IPS-15b (cell line): ENCODE data around the gene EXOSC6.
"Not testable (repeated sequence)": the region's sequence is repeated elsewhere in the genome, so short reads cannot be mapped to it uniquely, and the experiment has no call there.

Experiments used
- H3K27me3 ChIP-seq: one replicate; pipeline ENCODE4 v1.6.1; 2013; ENCODE audit warnings: low read length; ENCODE audit not compliant: control insufficient read depth, insufficient read depth
- H3K36me3 ChIP-seq: one replicate; pipeline ENCODE4 v1.6.1; 2013; ENCODE audit warnings: low read length; ENCODE audit not compliant: control insufficient read depth, insufficient read depth
- H3K4me1 ChIP-seq: one replicate; pipeline ENCODE4 v1.6.1; 2013; ENCODE audit warnings: mild to moderate bottlenecking, low read length; ENCODE audit not compliant: control insufficient read depth, insufficient read depth
- H3K4me3 ChIP-seq: one replicate; pipeline ENCODE4 v1.5.1; 2013; ENCODE audit warnings: low read depth, low read length
- H3K9ac ChIP-seq: one replicate; pipeline ENCODE4 v1.6.1; 2013; ENCODE audit warnings: low read depth, mild to moderate bottlenecking, low read length
- H3K9me3 ChIP-seq: one replicate; pipeline ENCODE4 v1.6.1; 2013; ENCODE audit warnings: mild to moderate bottlenecking, low read length; ENCODE audit not compliant: control insufficient read depth, insufficient read depth

EXOSC6 gene

DNA sequence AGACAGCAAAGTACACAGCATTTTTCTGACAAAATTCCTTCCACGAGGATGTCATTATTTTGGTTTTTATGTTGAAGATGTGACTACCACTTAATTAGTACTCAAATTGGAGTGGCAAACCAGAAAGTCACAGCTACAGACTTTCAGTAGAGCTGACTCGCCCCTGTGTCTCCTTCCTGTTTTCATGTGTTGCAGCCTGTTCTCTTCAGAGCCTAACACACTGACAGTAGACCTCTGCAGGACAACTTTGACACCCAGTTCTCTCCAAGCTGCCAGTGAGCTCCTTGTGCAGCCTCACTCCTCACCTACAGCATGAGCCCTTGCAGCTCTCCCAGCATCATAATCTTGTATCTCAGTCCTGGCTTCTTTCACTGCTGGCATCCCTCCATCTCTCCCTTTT lies 29.2 kb downstream of the EXOSC6 start:
- not testable (repeated sequence) for H3K27me3 ChIP-seq, H3K36me3 ChIP-seq, H3K9me3 ChIP-seq, H3K4me1 ChIP-seq, H3K9ac ChIP-seq, H3K4me3 ChIP-seq

DNA sequence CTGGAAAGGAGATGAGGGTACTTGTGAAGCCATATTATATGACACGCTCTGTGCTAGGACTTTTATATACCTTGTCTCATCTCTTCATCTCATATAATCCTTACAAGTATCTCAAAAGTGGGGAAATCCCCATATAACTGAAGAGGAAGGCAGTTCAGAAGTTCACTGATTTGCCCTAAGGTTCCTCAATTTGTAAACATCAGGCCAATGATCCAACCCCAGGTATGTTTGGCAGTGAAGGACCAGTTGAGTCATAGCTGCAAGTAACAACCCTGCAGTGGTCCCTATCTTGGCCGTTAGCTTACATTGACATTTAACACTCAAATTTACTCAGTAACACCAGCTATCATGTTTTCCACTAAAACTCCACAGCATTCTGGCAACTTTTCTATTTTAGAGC lies 33.2 kb downstream of the EXOSC6 start:
- H3K9ac ChIP-seq, H3K4me1 ChIP-seq, H3K4me3 ChIP-seq, H3K9me3 ChIP-seq, H3K27me3 ChIP-seq, H3K36me3 ChIP-seq: not testable (repeated sequence)

DNA sequence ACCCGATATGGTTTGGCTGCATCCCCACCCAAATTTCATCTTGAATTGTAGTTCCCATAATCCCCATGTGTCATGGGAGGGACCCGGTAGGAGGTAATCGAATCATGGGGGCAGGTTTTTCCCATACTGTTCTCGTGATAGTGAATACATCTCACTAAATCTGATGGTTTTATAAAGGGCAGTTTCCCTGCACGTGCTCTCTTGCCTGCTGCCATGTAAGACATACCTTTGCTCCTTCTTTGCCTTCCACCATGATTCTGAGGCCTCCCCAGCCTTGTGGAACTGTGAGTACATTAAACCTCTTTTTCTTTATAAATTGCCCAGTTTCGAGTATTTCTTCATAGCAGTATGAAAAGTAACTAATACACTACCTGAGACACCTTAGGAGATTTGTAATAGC lies 45.4 kb downstream of the EXOSC6 start:
- not testable (repeated sequence) for H3K9me3 ChIP-seq, H3K4me3 ChIP-seq, H3K9ac ChIP-seq, H3K27me3 ChIP-seq, H3K4me1 ChIP-seq, H3K36me3 ChIP-seq

DNA sequence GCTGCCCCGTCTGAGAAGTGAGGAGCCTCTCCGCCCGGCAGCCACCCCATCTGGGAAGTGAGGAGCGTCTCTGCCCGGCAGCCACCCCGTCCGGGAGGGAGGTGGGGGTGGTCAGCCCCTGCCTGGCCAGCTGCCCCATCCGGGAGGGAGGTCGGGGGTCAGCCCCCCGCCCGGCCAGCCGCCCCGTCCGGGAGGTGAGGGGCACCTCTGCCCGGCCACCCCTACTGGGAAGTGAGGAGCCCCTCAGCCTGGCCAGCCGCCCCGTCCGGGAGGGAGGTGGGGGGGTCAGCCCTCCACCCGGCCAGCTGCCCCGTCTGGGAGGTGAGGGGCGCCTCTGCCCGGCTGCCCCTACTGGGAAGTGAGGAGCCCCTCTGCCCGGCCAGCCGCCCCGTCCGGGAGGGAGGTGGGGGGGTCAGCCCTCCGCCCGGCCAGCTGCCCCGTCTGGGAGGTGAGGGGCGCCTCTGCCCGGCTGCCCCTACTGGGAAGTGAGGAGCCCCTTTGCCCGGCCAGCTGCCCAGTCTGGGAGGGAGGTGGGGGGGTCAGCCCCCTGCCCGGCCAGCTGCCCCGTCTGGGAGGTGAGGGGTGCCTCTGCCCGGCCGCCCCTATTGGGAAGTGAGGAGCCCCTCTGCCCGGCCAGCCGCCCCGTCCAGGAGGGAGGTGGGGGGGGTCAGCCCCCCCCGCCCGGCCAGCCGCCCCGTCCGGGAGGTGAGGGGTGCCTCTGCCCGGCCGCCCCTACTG lies 46.9 kb downstream of the EXOSC6 start:
- not testable (repeated sequence) for H3K27me3 ChIP-seq, H3K4me3 ChIP-seq, H3K9me3 ChIP-seq

DNA sequence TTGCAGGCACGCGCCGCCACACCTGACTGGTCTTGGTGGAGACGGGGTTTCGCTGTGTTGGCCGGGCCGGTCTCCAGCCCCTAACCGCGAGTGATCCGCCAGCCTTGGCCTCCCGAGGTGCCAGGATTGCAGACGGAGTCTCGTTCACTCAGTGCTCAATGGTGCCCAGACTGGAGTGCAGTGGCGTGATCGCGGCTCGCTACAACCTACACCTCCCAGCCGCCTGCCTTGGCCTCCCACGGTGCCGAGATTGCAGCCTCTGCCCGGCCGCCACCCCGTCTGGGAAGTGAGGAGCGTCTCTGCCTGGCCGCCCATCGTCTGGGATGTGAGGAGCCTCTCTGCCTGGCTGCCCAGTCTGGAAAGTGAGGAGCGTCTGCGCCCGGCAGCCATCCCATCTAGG lies 47.7 kb downstream of the EXOSC6 start:
- not testable (repeated sequence) for H3K9ac ChIP-seq, H3K9me3 ChIP-seq

More for the DNA sequence above, 46.9 kb downstream of the EXOSC6 start:
- not testable (repeated sequence) for H3K36me3 ChIP-seq, H3K4me1 ChIP-seq, H3K9ac ChIP-seq

DNA sequence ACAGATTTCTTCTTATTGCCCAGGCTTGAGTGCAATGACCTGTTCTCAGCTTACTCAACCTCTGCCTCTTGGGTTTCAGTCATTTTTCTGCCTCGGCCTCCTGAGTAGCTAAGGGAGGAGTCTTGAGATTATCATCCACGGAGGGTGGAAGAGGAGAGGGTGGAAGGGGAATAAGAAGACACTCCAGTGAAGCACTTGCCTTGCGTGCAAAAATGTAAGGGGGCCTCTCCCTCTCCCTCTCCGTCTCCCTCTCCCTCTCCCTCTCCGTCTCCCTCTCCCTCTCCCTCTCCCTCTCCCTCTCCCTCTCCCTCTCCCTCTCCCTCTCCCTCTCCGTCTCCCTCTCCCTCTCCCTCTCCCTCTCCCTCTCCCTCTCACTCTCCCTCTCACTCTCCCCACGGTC lies 48.2 kb downstream of the EXOSC6 start:
- not testable (repeated sequence) for H3K4me1 ChIP-seq, H3K9me3 ChIP-seq, H3K27me3 ChIP-seq, H3K9ac ChIP-seq, H3K36me3 ChIP-seq, H3K4me3 ChIP-seq

More for the DNA sequence above, 47.7 kb downstream of the EXOSC6 start:
- not testable (repeated sequence) for H3K36me3 ChIP-seq, H3K27me3 ChIP-seq, H3K4me1 ChIP-seq, H3K4me3 ChIP-seq

DNA sequence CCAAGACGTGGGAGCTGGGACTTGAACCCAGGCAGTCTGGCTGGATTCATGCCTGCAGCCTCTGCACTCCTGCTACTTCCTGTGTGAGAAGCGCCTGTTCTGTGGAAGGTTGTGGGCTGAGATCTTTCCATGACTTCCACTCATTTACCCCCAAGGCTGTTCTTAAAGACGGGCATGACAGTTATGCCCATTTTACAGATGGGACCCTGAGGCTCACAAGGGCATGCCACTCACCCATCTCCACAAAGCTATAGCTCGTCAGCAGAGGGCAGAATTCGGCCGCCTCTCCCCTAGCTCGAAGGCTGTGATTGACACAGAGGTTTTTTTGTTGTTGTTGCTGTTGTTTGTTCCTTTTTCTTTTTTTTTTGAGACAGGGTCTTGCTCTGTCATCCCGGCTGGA lies 51.7 kb downstream of the EXOSC6 start:
- not testable (repeated sequence) for H3K4me3 ChIP-seq, H3K4me1 ChIP-seq, H3K36me3 ChIP-seq, H3K9ac ChIP-seq, H3K27me3 ChIP-seq, H3K9me3 ChIP-seq

DNA sequence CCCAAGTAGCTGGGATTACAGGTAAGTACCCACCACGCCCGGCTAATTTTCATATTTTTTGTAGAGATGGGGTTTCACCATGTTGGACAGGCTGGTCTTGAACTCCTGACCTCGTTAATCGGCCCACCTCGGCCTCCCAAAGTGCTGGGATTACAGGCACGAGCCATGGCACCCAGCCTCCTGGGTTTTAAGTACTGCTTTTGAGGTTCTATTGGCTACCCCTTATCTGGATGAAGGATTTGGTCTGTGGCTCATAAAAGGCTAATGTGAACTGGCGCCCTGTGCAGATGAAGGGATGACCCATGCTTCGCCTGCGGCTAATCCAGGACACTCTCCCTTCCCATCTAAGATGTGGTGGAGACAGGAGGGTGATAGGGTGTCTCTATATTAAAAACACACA lies 52.6 kb downstream of the EXOSC6 start:
- not testable (repeated sequence) for H3K4me1 ChIP-seq, H3K9ac ChIP-seq, H3K36me3 ChIP-seq, H3K27me3 ChIP-seq, H3K9me3 ChIP-seq, H3K4me3 ChIP-seq

DNA sequence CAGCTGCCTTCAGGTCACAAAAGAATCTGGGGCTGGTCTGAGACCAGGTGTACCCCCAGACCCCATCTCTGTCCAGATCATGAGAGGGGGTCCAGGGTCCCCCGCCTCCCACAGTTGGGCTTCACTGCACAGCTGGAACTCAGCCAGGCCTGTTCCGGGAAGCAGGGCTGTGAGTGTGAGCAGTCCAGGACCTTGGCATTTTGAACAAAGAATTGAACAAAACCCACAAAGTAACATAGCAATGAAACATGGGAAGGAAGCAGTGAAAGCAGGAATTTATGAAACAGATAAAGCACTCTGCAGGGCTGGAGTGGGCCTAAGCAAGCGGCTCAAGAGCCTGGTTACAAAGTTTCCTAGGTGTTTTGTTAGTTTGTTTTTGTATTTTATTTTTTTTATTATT lies 53.1 kb downstream of the EXOSC6 start:
- not testable (repeated sequence) for H3K9me3 ChIP-seq, H3K4me1 ChIP-seq, H3K9ac ChIP-seq, H3K36me3 ChIP-seq, H3K4me3 ChIP-seq, H3K27me3 ChIP-seq

DNA sequence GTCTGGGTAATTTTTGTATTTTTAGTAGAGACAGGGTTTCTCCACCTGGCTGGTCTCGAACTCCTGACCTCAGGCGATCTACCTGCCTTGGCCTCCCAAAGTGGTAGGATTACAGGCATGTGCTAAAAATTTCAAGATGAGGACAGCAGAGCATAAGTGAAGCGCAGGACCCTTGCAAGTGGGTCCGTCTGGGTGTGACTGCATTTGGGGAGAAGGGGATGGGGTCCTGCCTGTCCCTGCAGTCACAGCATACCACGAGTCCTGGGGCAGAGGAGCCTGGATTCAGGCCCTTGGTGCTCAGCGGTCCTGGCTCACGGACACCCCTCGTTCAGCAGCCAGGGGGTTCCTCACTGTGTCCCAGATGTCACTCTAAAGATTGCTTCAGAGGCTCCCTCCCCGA lies 53.5 kb downstream of the EXOSC6 start:
- H3K36me3 ChIP-seq, H3K27me3 ChIP-seq, H3K9ac ChIP-seq, H3K4me1 ChIP-seq, H3K4me3 ChIP-seq, H3K9me3 ChIP-seq: not testable (repeated sequence)

DNA sequence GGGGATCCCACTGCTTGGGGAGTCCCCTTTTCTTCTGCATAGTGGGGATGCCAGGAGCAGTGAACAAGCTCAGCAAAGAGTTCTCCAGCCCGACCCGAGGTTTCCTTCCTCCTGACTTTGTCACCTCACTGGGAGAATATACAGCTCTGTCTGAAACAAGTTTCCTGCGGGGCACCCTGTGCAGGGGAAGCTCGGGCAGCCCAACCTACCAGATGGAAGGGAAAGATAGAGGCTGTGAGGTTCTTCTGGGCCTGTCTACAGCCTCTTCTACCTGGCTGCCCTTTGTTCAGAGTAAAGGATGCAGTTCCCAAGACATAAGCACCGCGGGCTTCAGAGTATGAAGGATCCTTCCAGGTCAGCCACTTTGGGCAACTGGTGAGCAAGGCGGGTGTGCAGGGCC lies 54.1 kb downstream of the EXOSC6 start:
- H3K4me1 ChIP-seq, H3K27me3 ChIP-seq, H3K36me3 ChIP-seq, H3K9me3 ChIP-seq, H3K4me3 ChIP-seq, H3K9ac ChIP-seq: not testable (repeated sequence)
